GM19455 (cell line): Measurements from ENCODE around the gene NKX1-1.
"Not testable (repeated sequence)": the region's sequence is repeated elsewhere in the genome, so short reads cannot be mapped to it uniquely, and the experiment has no call there.

Source experiments
- ATAC-seq: cut with Tn5 transposase; IDR thresholded peaks from one replicate; pipeline ENCODE4 v1.9.1; 2021; ENCODE audit not compliant: unreplicated experiment

The NKX1-1 gene

GRCh38 chr4:1406394-1406980 lies at the start of gene NKX1-1:
Gene NKX1-1 (minus strand): TSS chr4:1406442. CDS start chr4:1406442, 0 bp downstream.
- ATAC-seq = no peak

GRCh38 chr4:1453731-1454130 lies 47.5 kb upstream of the NKX1-1 start:
- ATAC-seq = no peak

GRCh38 chr4:1452431-1453051 lies 46.3 kb upstream of the NKX1-1 start:
- ATAC-seq = no peak

GRCh38 chr4:1451752-1452122 lies 45.5 kb upstream of the NKX1-1 start:
- no peak for ATAC-seq

GRCh38 chr4:1451106-1451751 lies 45.0 kb upstream of the NKX1-1 start:
- no peak for ATAC-seq

GRCh38 chr4:1449833-1450741 lies 43.8 kb upstream of the NKX1-1 start:
- no peak for ATAC-seq

- ATAC-seq = no peak
These were observed 43.2 kb upstream of the NKX1-1 start for GRCh38 chr4:1449475-1449832.

- no peak for ATAC-seq
These were observed 42.6 kb upstream of the NKX1-1 start for GRCh38 chr4:1448589-1449420.

GRCh38 chr4:1447676-1448588 lies 41.7 kb upstream of the NKX1-1 start:
- no peak for ATAC-seq

GRCh38 chr4:1446502-1447386 lies 40.5 kb upstream of the NKX1-1 start:
- ATAC-seq = no peak

GRCh38 chr4:1445716-1446445 lies 39.6 kb upstream of the NKX1-1 start:
- no peak for ATAC-seq

GRCh38 chr4:1443688-1444172 lies 37.5 kb upstream of the NKX1-1 start:
- ATAC-seq = not testable (repeated sequence)

- no peak for ATAC-seq
These were observed 20.8 kb upstream of the NKX1-1 start for GRCh38 chr4:1427010-1427409.

- ATAC-seq = no peak
These were observed 15.4 kb upstream of the NKX1-1 start for GRCh38 chr4:1421657-1422056.

GRCh38 chr4:1419708-1420107 lies 13.5 kb upstream of the NKX1-1 start:
- ATAC-seq = no peak

- no peak for ATAC-seq
These were observed 12.4 kb upstream of the NKX1-1 start for GRCh38 chr4:1418494-1419285.
